Measurements from ENCODE around the gene REXO2. TPM values are rescaled to one million over a fixed set of nuclear protein-coding genes. Genes with fewer than 3 reads are reported as not detected.

REXO2 gene
- total RNA-seq, 2 experiments from 2014 or later = 59.9 to 65.0 TPM

DNA sequence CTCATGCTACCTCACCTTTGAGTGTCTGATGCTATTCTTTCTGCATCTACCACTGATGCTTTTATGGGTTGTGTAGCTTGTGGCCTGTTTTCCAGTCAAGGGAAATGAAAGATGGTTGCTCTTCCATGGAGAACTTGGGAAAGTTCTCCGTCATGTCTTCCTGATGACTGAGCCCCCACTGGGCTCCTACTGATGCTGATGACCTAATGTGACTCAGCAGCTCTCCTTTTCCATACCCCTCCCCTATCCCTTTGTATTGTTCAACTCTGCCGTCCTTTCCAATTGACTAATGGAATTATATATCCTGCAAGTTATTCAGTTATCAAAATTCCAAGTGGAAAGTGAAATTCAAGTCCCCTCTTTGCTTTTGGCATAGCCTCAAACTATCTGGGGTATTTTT, 44.7 kb downstream of the REXO2 start:
- no peak for TF ChIP-seq EZH2phosphoT487 (IDR thresholded peaks at IDR 0.05; ENCODE audit: borderline replicate concordance, low read depth, low read length)
- TF ChIP-seq, protein P1, sequence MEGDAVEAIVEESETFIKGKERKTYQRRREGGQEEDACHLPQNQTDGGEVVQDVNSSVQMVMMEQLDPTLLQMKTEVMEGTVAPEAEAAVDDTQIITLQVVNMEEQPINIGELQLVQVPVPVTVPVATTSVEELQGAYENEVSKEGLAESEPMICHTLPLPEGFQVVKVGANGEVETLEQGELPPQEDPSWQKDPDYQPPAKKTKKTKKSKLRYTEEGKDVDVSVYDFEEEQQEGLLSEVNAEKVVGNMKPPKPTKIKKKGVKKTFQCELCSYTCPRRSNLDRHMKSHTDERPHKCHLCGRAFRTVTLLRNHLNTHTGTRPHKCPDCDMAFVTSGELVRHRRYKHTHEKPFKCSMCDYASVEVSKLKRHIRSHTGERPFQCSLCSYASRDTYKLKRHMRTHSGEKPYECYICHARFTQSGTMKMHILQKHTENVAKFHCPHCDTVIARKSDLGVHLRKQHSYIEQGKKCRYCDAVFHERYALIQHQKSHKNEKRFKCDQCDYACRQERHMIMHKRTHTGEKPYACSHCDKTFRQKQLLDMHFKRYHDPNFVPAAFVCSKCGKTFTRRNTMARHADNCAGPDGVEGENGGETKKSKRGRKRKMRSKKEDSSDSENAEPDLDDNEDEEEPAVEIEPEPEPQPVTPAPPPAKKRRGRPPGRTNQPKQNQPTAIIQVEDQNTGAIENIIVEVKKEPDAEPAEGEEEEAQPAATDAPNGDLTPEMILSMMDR (conservative IDR thresholded peaks at IDR 0.05; ENCODE audit: low read length) = no peak
- CTCF ChIA-PET (ENCODE audit: unreplicated experiment) = no interaction called here
- H3K9me2 ChIP-seq (ENCODE audit: insufficient read depth, low read length) = no peaks in the 10 kb centered on the region
- H2AFZ ChIP-seq (ENCODE audit: low read length) = no peak overlapping the region
- H4K20me1 ChIP-seq (ENCODE audit: insufficient read depth, low read length) = no peaks in the 10 kb centered on the region
- no peak overlapping the region for H3K4me2 ChIP-seq (ENCODE audit: low read length)
- POLR2A ChIA-PET = interaction anchor here (1.3 to 1.4 kb wide), 2 partner anchors 10 to 41 kb away, joined by 3 to 4 read pairs; no protein-coding TSS in a partner anchor
- intact Hi-C loops (cut with micrococcal nuclease; ENCODE audit: unreplicated experiment) = loop anchor here (2.0 to 10.0 kb wide), 2 partner anchors 83 to 139 kb away; partner anchors contain the start of genes C11orf71 and RBM7
- H3K9me3 ChIP-seq (ENCODE audit: low read length) = no peaks in the 10 kb centered on the region
- peaks cover 23% of the 10 kb centered on the region for H3K4me1 ChIP-seq (ENCODE audit: insufficient read depth, low read length, poor library complexity, severe bottlenecking)
- H3K4me3 ChIP-seq (ENCODE audit: low read depth, low read length, poor library complexity, severe bottlenecking) = no peak overlapping the region
- DNase-seq (ENCODE audit: low spot score) = no peak
- no peaks in the 10 kb centered on the region for H3K36me3 ChIP-seq (ENCODE audit: insufficient read depth, low read length)
- BruUV-seq (replicated peaks) = no TSS peak
- no peak overlapping the region for H3K27ac ChIP-seq (ENCODE audit: low read depth, low read length, poor library complexity, severe bottlenecking)
- no peaks in the 10 kb centered on the region for H3K79me2 ChIP-seq (ENCODE audit: insufficient read depth, low read depth, low read length)

DNA sequence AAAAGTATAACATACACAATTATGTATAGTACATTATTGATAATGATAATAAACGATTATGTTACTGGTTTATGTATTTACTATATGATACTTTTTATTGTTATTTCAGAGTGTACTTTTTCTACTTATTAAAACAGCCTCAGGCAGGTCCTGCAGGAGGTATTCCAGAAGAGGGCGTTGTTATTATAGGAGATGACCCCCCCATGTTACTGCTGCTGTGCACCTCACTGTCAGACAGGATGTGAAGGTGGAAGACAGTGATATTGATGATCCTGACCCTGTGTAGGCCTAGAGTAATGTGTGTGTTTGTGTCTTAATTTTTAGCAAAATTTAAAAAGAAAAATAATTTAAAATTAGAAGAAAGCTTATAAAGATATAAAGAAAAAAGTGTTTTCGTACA, 57.6 kb downstream of the REXO2 start:
- Histone ChIP-seq H3K9me2 (ENCODE audit: insufficient read depth, low read length) (no peaks in the 10 kb centered on the region), H3K27ac (ENCODE audit: low read depth, low read length, poor library complexity, severe bottlenecking) (no peak overlapping the region), H4K20me1 (ENCODE audit: insufficient read depth, low read length) (no peaks in the 10 kb centered on the region), H3K36me3 (ENCODE audit: insufficient read depth, low read length) (no peaks in the 10 kb centered on the region), H3K79me2 (ENCODE audit: insufficient read depth, low read depth, low read length) (no peaks in the 10 kb centered on the region), H2AFZ (ENCODE audit: low read length) (no peak overlapping the region), H3K4me3 (ENCODE audit: low read depth, low read length, poor library complexity, severe bottlenecking) (no peak overlapping the region), H3K4me2 (ENCODE audit: low read length) (no peak overlapping the region), H3K9me3 (ENCODE audit: low read length) (no peaks in the 10 kb centered on the region), H3K4me1 (ENCODE audit: insufficient read depth, low read length, poor library complexity, severe bottlenecking) (no peaks in the 10 kb centered on the region)
- BruUV-seq (replicated peaks) = no TSS peak
- CTCF ChIA-PET (ENCODE audit: unreplicated experiment) = no interaction called here
- POLR2A ChIA-PET = no interaction called here
- no peak for TF ChIP-seq EZH2phosphoT487 (IDR thresholded peaks at IDR 0.05; ENCODE audit: borderline replicate concordance, low read depth, low read length)
- TF ChIP-seq, protein P1 (conservative IDR thresholded peaks at IDR 0.05; ENCODE audit: low read length) = peak; percentile 28; the same call in 1 of the 2 replicates
- intact Hi-C loops (cut with micrococcal nuclease; ENCODE audit: unreplicated experiment) = no loop called here
- no peak for DNase-seq (ENCODE audit: low spot score)

DNA sequence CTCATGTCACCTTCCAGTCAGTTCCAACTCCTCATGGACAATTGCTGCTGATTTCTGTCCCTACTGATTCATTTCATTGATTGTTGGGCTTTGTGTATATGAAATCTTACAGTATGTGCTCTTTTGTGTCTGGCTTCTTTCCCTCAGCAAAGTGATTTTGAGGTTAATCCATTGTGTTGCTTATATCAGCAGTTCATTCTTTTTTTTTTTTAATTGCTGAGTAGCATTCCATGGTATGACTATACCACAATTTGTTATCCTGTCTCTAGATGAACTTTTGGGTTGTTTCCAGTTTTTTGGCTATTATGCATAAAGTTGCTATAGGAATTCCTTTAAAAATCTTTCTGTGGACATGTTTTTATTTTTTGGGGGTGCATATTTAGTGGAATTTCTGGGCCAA, 60.5 kb downstream of the REXO2 start:
- Histone ChIP-seq H3K79me2 (ENCODE audit: insufficient read depth, low read depth, low read length) (no peaks in the 10 kb centered on the region), H3K36me3 (ENCODE audit: insufficient read depth, low read length) (no peaks in the 10 kb centered on the region), H4K20me1 (ENCODE audit: insufficient read depth, low read length) (no peaks in the 10 kb centered on the region), H3K9me2 (ENCODE audit: insufficient read depth, low read length) (no peaks in the 10 kb centered on the region), H3K9me3 (ENCODE audit: low read length) (no peaks in the 10 kb centered on the region), H3K4me2 (ENCODE audit: low read length) (no peak overlapping the region), H2AFZ (ENCODE audit: low read length) (no peak overlapping the region), H3K4me3 (ENCODE audit: low read depth, low read length, poor library complexity, severe bottlenecking) (no peak overlapping the region), H3K4me1 (ENCODE audit: insufficient read depth, low read length, poor library complexity, severe bottlenecking) (no peaks in the 10 kb centered on the region), H3K27ac (ENCODE audit: low read depth, low read length, poor library complexity, severe bottlenecking) (no peak overlapping the region)
- BruUV-seq (replicated peaks) = no TSS peak
- no peak for DNase-seq (ENCODE audit: low spot score)
- CTCF ChIA-PET (ENCODE audit: unreplicated experiment) = no interaction called here
- TF ChIP-seq, protein P1 (conservative IDR thresholded peaks at IDR 0.05; ENCODE audit: low read length) = no peak
- no peak for TF ChIP-seq EZH2phosphoT487 (IDR thresholded peaks at IDR 0.05; ENCODE audit: borderline replicate concordance, low read depth, low read length)
- POLR2A ChIA-PET = no interaction called here
- intact Hi-C loops (cut with micrococcal nuclease; ENCODE audit: unreplicated experiment) = no loop called here

Other genes with a start within 250 kb of the REXO2 start
- gene NNMT, start 143.1 kb upstream of the REXO2 start, total RNA-seq (2014; rRNA removed; shearing (Covaris generic)) = not detected in 2 replicates
- not detected in 2 replicates for gene NNMT, start 143.1 kb upstream of the REXO2 start, total RNA-seq (2022)
- 13.5 and 28.7 TPM in 2 replicates for gene C11orf71, start 39.0 kb upstream of the REXO2 start, total RNA-seq (2014; rRNA removed; shearing (Covaris generic))
- 12.8 and 13.2 TPM in 2 replicates for gene C11orf71, start 39.0 kb upstream of the REXO2 start, total RNA-seq (2022)
- 21.3 and 28.6 TPM in 2 replicates for gene RBM7, start 38.8 kb upstream of the REXO2 start, total RNA-seq (2014; rRNA removed; shearing (Covaris generic))
- 26.3 and 28.6 TPM in 2 replicates for gene RBM7, start 38.8 kb upstream of the REXO2 start, total RNA-seq (2022)
- not detected in 2 replicates for gene NXPE1, start 120.4 kb downstream of the REXO2 start, total RNA-seq (2014; rRNA removed; shearing (Covaris generic))
- gene NXPE1, start 120.4 kb downstream of the REXO2 start, total RNA-seq (2022) = not detected in 2 replicates
- gene NXPE4, start 156.3 kb downstream of the REXO2 start, total RNA-seq (2014; rRNA removed; shearing (Covaris generic)) = not detected in 2 replicates
- not detected in 2 replicates for gene NXPE4, start 156.3 kb downstream of the REXO2 start, total RNA-seq (2022)
- gene NXPE2, start 239.1 kb downstream of the REXO2 start, total RNA-seq (2014; rRNA removed; shearing (Covaris generic)) = not detected in 2 replicates
- not detected in 2 replicates for gene NXPE2, start 239.1 kb downstream of the REXO2 start, total RNA-seq (2022)